ENCODE measurements around the gene USP36.

DNA sequence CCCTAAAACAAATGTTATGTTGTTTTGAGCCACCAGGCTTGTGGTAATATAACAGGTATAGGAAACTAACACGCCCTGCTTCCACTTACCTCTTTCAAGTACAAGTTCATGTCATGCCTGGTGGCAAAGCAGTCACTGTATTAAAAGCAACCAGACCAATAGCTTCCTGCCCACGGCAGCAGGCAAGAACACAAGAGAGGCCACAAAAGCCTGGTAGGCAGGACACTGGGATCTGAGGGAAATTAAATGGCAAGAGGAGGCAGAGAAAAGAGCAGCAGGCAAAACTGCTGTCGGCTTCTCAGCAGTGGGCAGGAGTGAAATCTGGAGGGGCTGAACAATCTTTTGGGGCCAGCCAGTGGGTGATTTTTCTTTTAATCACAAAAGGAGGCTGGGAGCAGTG is 60.8 kb downstream of the USP36 start:
- TF ChIP-seq YY1 (IDR thresholded peaks at IDR 0.05; ENCODE audit: insufficient read depth, insufficient read length) (no peak), ZNF274 (IDR thresholded peaks at IDR 0.05; ENCODE audit: low read depth, low read length) (no peak), SUZ12 (IDR thresholded peaks at IDR 0.05; ENCODE audit: extremely low read depth, insufficient read depth, insufficient read length) (no peak)
